Left ventricle myocardium superior (tissue), 1 donor: Measurements from ENCODE around the gene LCN9. TPM values are rescaled to one million over a fixed set of nuclear protein-coding genes. Genes with fewer than 3 reads are reported as not detected.
"Not testable (repeated sequence)": the region's sequence is repeated elsewhere in the genome, so short reads cannot be mapped to it uniquely, and the experiment has no call there.

ENCODE experiments used
- ATAC-seq: fragments of 200-7000 bp; cut with Tn5 transposase; one replicate; pipeline ENCODE4 v1.9.1; 2020; ENCODE audit warnings: mild to moderate bottlenecking, moderate library complexity
- DNase-seq: peaks from one replicate; pipeline ENCODE4 v3.0.0-alpha.2; 2020
- intact Hi-C: fragments of 100-400 bp; cut with micrococcal nuclease; formaldehyde crosslinking; loops from one replicate; pipeline ENCODE4 v1.11.0; 2022
- total RNA-seq: library from RNA; stranded (reverse); fragmentation: NEBNext Ultra II Directional; extraction: Animal tissue kit (Norgen Biotek cat#: 25700); gene quantifications from one replicate; pipeline ENCODE4 v1.2.1, GENCODE V29; 2021
- donor health status: DM: no; HTN: yes; CAD: no; lungs with severe emphysema.

The LCN9 gene
- total RNA-seq, 1 donor from 2014 or later = not detected

- not testable (repeated sequence) for ATAC-seq, DNase-seq
Measured at GRCh38 chr9:135669018-135669417, 5.9 kb downstream of the LCN9 start.

DNA sequence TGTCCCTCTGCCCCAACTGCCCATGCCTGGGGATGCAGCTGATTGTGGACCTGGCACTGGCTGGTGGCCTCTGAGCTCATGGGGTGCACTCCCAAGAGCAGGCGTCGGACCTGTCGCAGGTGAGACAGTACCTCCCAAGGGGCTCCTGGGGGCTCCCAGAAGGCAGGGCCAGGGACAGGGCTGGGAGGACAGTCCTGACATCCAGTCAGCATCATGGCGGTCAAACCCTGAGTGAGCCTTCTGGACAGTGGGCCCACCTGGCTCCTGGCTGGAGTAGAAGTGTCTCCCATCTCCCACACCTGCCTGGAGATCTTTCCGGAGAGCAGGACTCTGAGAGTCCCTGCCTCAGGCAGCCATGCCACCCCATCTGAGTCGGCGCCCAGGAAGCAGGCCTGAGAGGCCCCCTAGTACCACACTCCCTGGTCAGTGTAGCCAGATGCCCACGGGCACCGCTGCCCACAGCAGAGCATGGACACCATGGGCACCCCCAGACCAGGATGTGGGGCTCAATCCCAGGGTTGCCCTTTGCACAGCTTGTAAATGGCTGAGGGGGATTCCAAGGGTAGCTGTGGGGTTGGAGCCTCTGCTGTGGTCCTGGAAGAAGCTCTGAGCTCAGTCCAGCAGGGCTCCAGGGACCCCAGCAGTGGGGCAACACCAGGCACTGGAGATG lies 6.6 kb downstream of the LCN9 start:
- ATAC-seq = no peak
- no peak for DNase-seq
- intact Hi-C loops = no loop called here

More at GRCh38 chr9:135669018-135669417, 5.9 kb downstream of the LCN9 start:
- intact Hi-C loops = not testable (repeated sequence)

DNA sequence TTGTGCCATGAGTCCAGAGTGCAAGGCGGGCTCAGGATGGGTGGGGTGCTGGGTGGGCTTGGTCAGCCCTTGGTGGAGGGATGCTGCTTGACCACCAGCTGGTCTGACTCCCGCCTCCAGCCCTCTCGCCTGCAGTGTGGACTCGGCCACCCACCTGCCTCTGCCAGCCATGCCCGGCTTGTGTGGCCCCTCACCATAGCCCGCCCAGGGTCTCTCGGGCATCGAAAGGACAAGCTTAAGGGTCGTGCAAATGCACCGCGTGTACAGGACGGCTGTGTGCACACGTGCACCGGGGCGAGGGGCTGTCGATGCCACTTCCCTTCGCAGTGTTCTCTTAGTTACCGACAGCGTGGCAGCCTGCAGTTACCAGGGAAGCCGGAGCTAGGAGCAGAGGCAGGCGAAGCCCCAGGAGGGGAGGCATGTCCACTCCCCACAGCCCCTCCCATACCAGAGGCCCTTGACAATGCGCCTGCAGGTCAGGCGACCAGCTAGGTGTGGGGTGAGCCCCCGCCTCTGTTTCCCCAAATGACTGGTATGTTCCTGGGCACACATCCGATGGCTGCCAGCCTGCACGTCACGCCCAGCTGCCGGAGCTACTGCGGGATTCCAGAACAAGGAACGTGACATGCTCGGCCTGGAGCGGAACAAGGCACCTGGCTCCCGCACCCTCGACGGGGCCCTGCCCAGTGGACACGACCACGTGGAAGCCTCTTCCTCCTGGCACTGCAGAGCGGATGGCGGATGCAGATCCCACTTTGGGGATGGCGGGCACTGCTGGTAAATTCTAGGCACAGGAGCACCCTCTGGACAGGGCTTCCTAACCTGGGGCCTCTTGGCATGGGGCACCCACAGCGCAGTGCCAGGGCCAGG lies 7.8 kb downstream of the LCN9 start:
- ATAC-seq (no peak), DNase-seq (no peak)
- intact Hi-C loops = no loop called here

DNA sequence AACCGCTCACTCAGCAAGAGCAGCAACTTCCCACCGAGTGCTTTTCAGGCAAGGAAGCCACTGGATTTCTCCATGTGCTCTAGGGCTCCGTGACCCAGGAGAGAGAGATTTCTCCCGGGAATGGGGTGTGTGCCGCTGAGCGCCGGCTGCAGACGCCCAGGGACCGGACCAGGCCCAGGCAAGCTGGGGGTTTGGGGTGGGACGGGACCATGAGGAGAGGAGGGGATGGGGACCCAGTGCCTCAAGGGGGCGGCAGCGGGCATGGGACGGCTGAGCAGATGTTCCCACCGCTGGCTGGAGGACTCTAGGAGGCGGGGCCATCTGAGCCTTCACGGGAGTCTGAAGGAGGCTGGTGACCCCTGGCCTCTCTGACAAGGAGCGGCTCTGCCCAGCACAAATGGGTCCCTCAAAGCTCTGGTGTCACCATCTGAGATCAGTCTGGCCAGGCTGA lies 8.5 kb downstream of the LCN9 start:
- ATAC-seq (no peak), DNase-seq (no peak)
- intact Hi-C loops = no loop called here

DNA sequence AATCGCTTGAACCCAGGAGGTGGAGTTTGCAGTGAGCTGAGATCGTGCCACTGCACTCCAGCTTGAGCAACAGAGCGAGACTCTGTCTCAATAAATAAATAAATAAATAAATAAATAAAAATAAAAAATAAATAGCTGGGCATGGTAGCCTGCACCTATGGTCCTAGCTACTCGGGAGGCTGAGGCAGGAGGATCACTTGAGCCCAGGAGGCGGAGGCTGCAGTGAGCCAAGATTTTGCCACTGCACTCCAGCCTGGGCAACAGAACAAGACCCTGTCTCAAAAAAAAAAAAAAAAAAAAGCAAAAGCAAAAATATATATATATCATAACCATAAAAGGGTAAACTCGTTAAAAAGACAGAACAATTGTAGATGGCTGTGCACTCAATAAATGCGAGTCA lies 9.7 kb downstream of the LCN9 start:
- intact Hi-C loops, ATAC-seq, DNase-seq: not testable (repeated sequence)

DNA sequence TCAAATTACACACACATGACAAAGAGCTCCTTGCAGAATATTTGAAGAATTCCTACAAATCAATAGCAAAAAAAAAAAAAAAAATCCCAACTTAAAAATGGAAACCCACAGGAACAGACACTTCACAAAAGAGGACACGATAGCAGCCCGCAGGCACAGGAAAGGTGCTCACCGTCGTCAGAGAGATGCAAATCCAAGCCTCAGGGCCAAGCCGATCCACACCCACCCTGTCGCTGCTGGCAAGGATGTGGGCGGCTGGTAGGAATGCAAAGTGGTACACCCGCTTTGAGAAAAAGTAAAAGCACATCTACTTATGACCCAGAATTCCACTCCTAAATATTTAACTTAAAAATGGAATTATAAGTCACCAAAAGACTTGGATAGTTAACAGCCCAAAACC lies 10.8 kb downstream of the LCN9 start:
- intact Hi-C loops = no loop called here
- ATAC-seq (no peak), DNase-seq (peak; percentile 3)

GRCh38 chr9:135674977-135675376 lies 11.9 kb downstream of the LCN9 start:
- peak; percentile 3 for DNase-seq
- intact Hi-C loops = no loop called here

DNA sequence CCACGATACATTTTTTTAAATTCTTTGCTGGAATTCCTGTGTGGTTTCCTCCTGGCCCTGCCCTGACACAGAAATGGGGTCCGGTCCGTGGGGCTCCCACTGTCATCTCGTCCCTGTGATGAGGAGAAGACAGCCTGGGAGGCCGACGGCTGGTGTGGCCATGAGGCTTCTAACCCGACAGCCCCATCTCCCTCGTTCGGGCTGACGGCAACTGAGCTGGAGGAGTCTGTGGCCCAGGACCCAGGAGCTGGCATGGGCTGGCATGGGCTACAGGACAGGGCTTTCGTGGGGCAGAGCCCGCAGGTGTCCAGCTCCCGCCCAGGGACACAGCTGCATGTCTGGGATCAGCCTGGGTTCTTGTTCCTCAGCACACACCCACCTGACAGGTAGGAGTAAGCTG lies 13.8 kb downstream of the LCN9 start:
- no peak for DNase-seq
- intact Hi-C loops = no loop called here
- ATAC-seq = no peak

More at GRCh38 chr9:135674977-135675376, 11.9 kb downstream of the LCN9 start:
- no peak for ATAC-seq

DNA sequence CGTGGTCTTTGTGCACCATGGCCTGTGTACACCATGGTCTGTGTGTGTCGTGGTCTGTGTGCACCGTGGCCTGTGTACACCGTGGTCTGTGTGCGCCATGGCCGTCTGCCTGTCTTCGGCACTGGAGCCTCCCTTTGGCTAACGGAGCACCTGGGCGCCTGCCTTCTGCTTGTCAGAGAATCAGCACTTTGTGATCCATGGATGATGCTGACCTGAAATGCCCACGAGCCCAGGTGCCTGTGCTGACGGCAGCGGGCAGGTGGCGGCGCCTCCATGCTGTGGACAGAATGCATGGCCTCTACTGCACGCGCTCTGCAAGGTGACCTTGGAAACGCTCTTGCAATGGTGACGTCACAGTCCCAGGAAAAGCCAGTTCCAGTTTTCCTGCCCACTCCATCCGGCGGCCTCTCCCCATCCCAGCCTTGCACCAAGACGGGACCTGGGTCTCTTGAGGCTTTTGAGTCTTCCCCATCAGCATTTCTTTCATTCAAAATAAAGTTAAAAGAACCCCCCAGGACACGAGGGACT lies 14.6 kb downstream of the LCN9 start:
- intact Hi-C loops = no loop called here
- DNase-seq (no peak), ATAC-seq (no peak)

DNA sequence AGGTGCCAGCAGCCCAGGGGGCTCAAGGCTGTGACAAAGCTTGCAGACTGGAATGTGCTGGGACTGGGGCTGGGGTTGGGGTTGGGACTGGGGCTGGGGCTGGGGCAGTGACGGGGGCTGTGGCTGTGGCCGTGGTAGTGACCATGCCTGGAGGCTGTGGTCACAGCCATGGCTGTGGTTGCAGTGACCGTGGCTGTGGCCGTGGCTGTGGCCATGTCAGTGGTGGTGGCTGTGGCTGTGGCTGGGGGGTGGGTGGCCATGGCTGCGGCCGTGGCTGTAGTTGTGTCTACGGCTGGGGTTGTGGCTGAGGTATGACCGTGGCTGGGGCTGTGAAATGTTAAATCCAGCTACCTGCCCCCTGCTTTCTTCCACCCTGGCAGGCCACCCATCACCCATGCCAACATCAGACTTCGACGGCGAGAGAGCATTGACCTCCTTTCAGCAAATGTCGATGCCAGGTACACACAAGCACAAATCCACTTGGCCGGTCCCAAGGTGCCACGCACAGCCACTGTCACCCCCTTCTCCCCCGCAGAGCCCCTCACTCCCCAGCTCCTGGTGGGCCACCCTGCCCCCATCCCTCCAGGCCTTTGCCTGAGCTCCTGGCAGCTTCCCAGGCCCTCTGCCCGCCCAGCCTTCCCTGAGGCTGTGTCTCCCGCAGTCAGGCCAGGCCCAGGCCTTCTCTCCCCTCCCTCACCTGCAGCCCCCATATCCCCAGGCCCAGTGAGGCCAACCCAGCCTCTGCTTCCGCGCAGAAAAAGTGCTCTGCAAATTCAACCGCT lies 15.3 kb downstream of the LCN9 start:
- DNase-seq (no peak), ATAC-seq (no peak)
- intact Hi-C loops = no loop called here

GRCh38 chr9:135680056-135680455 lies 16.9 kb downstream of the LCN9 start:
- ATAC-seq (no peak), DNase-seq (no peak)
- intact Hi-C loops = no loop called here

GRCh38 chr9:135681161-135681560 lies 18.1 kb downstream of the LCN9 start:
- ATAC-seq (no peak), DNase-seq (no peak)
- intact Hi-C loops = no loop called here

DNA sequence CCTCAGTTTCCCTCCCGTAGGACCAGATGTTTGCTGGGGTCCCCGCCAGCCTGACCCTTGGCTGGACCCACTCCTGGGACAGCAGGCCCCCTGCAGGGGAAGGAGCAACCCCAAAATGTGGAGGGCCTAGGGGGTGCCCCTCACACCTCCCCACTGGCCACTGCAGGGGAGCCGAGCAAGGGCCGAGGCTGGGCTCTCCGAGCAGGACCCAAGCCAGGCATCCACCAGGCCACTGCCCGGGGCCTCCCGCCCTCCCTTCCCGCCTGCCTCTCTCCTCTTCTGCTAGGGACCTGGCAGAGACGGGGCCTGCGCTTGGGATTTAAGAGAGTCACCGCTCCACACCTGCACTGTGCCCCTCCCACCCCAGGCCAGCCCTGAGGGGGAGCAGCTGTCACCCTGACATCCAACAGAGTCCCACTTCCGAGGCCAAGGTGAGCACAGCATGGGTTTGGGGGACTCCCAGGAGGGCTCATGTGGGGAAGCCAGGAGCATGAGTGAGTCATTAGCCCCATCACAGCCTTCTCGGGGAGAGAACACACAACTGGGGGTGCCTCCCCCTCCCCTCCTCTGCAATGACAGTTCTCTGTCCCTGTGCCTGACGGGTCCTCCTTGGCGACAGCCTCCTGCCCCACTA lies 20.4 kb downstream of the LCN9 start:
- no peak for DNase-seq
- no peak for ATAC-seq
- intact Hi-C loops = no loop called here

DNA sequence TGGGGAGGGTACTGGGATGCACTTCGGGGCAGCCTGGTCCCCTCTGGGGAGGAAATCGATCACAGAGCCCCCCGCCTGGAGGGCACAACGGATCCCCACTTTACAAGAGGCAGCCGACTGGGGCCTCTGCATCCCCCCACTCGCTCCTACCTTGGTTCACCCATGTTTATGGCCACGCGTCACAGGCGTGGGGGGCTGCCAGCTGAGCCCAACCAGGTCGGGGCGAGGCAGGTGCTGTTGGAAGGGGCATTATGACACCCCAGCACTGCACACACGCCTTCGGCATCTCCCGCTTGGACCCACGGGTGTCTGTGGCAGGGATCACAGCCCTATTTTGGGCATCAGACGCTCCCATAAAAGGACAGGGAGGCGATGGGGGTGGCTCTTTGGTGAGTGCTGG lies 21.6 kb downstream of the LCN9 start:
- intact Hi-C loops = no loop called here
- no peak for ATAC-seq
- no peak for DNase-seq

DNA sequence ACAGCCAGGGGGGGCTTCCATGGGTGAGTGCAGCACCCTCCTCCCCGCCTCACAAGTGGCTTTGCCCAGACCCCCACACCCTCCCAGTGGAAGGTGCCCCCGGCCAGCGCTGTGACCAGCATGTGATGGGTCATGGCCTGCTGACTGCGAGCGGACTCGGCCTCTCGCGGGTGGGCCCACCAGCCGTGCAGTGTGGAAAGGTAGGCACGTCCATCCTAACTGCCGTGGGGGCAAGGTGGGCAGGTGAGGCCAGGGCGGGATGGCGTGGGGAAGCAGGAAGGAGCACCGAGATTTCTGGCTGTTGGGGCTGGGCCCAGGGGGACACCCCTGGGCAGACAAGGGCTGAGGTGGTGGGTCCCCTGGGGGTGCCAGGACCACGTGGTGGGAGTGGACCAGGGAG lies 24.1 kb downstream of the LCN9 start:
- intact Hi-C loops = no loop called here
- ATAC-seq (no peak), DNase-seq (no peak)

- no peak for ATAC-seq
- DNase-seq = no peak
- intact Hi-C loops = no loop called here
Measured at GRCh38 chr9:135689011-135689410, 25.9 kb downstream of the LCN9 start.

- DNase-seq (no peak), ATAC-seq (no peak)
- intact Hi-C loops = no loop called here
Measured at GRCh38 chr9:135690836-135691570, 27.9 kb downstream of the LCN9 start.

DNA sequence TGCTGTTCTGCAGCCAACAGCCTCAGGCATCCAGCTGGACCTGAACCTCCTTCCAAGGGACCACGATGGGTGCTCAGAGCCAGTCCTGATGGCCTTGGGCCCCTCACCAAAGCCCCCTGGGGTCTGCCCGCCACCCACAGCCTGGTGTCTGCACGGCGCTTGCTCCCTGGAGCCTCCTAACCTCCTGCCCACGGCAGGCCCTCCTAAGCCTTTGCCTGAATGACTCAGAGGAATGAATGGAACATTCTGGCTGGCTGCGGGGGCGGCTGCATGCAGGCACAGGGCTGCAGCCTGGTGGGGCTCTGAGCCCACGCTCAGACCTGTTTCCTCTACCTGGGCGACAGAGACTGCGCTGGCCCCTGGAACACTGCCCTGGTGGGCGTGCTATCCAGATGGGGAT lies 29.3 kb downstream of the LCN9 start:
- DNase-seq (no peak), ATAC-seq (no peak)
- intact Hi-C loops = no loop called here
